GM18517 (cell line): ENCODE data around the gene CCDC92.
"Not testable (repeated sequence)": the region's sequence is repeated elsewhere in the genome, so short reads cannot be mapped to it uniquely, and the experiment has no call there.

ENCODE experiments used
- ATAC-seq: cut with Tn5 transposase; IDR thresholded peaks from one replicate; pipeline ENCODE4 v1.9.1; 2021; ENCODE audit warnings: mild to moderate bottlenecking, moderate library complexity; ENCODE audit not compliant: unreplicated experiment

CCDC92 gene

GRCh38 chr12:123911672-123912409 is 60.8 kb downstream of the CCDC92 start:
- not testable (repeated sequence) for ATAC-seq

DNA sequence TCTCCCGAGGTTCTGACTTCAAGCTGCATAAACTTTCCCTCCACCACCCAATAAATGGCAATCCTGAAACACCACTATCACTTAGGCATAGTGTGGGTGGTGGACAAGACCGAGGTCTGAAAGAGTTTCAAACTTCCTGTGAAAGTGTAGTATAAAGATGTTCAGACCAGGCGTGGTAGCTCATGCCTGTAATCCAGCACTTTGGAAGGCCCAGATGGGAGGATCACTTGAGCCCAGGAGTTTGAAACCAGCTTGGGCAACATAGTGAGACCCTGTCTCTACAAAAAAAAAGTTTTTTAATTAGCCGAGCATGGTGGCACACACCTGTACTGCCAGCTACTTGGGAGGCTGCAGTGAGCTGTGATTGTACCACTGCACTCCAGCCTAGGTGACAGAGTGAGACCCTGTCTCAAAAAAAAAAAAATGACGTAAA is 61.9 kb downstream of the CCDC92 start:
- ATAC-seq = no peak

DNA sequence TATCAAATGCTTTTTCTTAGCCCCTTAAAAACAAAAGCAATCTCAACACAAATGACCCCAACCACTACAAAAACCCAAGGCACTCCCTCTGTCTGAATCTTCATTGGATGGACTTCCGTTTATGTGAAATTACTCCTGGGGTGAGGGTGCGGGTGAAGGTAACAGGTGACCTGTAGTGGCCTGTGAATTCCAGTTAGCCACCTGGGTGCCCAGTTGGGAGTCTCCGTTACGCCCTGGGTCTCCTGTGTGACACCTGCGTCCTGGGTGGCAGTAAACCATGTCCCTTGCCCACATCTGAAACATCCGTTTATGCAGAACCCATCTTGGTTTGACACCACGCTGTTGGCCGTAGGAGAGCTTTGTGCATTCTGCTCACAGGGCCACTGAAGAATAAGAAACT is 62.6 kb downstream of the CCDC92 start:
- no peak for ATAC-seq

GRCh38 chr12:123908884-123909725 is 63.5 kb downstream of the CCDC92 start:
- no peak for ATAC-seq

DNA sequence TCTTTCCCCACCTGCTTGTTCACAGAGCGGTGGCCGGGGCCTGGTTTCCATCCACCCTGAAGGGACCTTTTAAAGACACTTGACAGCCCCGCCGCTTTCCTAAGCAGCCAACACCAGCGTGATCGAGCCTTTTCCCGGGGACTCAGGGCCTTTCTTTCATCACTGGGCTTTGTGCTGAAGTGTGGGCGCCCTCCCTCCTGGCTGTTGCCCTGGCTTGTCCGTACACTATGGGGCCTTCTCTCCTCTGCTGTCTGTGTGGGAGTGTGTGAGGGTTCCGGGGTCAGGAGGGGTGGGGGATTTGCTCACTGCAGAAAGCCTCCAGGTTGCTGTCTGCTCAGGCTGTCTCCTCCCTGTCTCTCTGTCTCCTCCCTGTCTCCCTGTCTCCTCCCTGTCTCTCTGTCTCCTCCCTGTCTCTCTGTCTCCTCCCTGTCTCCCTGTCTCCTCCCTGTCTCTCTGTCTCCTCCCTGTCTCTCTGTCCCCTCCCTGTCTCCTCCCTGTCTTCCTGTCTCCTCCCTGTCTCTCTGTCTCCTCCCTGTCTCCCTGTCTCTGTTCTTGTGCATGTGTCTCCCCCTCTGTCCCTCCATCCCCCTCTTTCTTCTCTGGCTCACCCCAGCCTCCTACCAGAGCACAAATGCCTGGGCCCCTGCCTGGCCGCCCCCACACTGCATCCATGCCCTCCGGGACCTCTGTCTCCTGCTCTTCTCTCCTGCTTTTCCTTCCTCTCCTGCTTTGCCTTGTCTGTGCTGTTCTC is 64.7 kb downstream of the CCDC92 start:
- no peak for ATAC-seq

DNA sequence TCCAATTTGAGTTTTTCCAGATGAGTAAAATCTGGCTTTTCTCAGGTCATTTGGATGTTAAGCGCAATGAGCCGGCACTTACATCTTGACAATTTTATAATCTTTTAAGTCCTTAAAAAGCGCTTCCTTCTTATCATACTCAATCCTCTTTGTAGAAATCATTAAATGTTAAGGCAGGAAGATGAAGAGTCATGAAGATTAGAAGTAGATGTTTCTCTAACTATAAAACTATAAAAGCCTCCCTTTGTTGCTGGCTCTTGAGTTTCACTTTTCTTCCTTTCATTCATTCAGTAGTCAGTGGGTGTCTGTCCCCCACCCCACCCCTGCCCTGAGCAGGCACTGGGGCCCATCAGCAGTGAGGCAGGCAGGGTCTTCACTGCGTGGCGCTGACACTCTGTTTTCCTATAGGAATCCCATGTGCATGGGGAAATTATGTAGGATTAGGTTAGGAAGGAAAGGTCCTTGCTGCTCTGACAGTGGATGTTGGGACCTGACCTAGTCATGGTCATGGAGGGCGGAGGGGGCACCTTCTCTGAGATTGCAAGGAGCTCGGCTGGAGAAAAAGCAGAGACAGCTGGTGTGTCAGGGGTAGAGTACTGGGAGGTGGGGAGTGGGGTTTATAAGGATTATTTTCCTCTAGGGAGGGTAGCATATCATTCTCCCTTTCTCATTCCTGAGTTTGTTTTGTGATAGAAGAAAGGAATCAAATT is 65.8 kb downstream of the CCDC92 start:
- ATAC-seq = no peak

DNA sequence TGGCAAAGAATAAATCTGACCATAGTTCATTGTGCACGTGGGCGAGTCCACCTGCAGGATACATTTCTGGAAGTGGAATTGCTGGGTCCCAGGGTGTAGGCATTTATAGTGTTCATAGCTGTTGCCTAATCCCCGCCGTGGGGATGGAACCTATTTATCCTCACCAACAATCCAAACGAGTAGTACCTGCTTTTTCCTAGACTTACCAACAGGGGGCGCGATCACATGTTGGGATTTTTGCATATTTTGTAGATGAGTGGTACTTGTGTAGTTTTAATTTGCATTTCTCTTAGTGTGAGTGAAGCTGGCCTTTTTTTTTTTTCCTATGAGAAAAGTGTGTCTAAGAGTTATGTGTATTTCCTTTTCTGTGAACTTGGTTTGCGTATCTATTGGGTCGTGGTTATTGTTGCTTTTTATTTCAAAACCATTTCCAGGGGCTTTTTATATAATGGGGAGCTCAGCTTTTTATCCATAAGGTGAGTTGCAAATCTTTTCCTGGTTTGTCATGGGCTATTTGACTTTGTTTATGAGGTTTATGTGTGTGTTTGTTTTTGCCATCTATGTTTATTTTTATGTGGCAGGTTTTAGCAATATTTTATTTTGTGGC is 67.2 kb downstream of the CCDC92 start:
- no peak for ATAC-seq

DNA sequence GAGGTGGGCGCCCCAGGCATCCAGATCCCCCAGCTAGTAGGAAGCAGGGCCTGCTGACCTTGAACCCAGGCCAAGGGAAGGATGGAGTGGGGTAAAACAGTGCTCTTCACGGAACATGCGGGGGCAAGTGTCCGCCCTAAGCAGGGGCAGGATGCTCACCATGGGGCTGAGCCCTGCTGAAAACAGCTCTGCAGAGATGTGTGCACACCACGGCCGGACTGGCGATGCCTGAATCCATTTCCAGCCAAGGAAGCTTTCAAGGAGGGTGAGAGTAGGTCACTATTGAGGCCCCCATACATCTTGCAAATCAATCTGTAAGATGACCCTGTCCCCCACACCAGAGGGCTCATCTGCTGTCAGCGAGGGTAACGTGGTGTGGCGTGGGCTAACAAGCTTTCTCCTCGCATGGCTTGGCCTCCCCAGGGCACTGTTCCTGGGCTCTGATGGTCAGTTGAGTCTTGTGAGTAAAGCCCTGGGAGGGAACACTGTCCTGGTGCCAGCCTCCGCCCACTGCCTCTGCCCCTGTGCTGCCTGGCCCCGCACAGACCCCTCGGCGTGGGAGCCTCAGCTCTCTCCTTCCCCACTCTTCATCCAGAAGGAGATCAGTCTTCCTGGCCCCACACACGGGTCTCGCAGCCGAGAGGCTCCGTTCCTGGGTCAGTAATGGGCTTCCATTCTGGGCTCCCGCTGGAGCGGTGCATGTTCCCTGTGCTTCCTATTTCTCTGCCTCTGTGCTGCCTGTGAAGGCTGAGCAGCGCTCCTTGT is 69.1 kb downstream of the CCDC92 start:
- ATAC-seq = no peak

- ATAC-seq = no peak
These were observed 69.8 kb downstream of the CCDC92 start for GRCh38 chr12:123902821-123903220.

DNA sequence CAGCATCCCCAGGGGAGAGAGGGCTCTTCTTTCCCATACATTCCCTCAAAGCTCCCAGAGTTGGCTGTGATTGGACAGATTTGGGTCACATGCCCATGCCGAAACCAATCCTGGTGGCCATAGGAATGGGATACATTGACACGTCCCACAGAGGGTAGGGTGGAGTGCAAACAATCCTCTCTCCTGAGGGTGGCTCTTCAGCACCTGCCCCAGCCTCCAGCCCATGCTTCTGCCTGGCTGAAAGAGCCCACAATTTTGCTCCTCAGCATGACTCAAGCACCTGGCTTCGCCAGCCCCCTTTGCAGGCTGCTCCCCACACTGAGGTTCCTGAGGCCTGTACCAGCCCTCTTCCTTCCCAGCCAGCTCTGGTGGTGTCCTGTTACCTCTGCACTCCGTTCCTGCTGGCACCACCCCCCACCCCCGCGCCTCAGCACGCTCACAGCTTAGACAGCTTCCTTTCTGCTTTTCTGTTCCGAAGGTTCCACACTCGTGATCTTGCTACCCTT is 71.7 kb downstream of the CCDC92 start:
- ATAC-seq = no peak

GRCh38 chr12:123899368-123899767 is 73.3 kb downstream of the CCDC92 start:
- no peak for ATAC-seq

DNA sequence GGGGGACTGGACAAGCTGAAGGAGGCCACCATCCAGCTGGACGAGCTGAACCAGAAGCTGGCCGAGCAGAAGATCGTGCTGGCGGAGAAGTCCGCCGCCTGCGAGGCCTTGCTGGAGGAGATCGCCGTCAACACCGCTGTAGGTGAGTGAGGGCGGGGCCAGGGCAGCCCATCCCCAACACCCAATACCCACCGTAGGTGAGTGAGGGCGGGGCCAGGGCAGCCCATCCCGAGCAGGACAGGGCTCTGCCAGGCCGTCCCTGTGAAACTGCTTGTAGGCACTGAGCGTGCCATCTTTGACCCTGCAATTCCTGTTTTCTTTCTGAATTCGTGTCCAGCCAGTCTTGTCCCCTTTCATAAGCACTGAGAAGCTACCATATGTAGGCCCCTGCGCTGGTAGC is 74.0 kb downstream of the CCDC92 start:
- ATAC-seq = no peak

DNA sequence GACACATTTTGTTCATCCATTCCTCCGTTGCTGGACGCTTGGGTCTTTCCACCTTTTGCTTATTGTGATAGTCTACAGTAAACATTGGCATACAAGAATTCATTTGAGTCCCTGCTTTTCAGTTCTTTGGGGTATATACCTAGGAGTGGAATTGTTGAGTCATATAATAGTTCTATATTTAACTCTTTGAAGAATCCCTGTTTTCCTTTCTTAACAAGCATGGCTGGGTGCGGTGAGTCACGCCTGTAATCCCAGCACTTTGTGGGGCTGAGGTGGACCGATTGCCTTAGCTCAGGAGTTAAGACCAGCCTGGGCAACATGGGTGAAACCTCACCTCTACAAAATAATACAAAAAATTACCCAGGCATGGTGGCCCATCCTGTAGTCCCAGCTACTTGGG is 75.4 kb downstream of the CCDC92 start:
- no peak for ATAC-seq

DNA sequence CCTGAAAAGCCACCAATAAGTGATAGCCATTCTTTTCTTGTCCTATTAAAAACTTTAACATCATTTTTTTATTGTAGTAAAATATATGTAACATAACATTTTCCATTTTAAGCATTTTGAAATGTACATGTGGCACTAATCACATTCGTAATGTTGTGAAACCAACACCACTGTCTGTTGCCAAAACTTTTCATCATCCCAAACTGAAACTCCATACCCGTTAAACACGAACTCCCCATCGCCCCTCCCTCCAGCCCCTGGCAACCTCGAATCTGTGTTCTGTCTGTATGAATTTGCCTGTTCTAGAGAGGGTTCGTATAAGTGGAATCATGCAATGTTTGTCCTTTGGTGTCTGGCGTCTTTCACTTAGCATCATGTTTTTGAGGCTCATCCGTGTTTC is 75.9 kb downstream of the CCDC92 start:
- no peak for ATAC-seq

DNA sequence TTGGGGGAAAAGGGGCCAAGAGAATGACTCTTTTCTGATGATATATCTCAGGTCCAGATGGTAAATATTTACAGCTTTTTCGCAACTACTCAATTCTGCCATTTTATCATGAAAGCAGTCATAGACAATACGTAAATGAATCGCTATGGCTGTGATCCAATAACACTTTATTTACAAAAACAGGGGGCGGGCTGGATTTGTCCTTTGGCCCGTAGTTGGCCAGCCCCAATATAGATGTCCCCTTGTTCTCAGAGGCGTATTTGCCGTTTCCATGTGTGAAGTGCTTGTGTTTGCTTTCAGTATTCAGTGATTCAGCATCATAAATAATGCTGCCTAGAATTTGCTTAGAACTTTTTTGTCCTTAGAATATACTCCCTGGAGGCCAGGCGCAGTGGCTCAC is 77.2 kb downstream of the CCDC92 start:
- no peak for ATAC-seq

GRCh38 chr12:123894823-123895345 is 77.7 kb downstream of the CCDC92 start:
- ATAC-seq = no peak

- ATAC-seq = no peak
These were observed 79.4 kb downstream of the CCDC92 start for GRCh38 chr12:123893276-123893675.

DNA sequence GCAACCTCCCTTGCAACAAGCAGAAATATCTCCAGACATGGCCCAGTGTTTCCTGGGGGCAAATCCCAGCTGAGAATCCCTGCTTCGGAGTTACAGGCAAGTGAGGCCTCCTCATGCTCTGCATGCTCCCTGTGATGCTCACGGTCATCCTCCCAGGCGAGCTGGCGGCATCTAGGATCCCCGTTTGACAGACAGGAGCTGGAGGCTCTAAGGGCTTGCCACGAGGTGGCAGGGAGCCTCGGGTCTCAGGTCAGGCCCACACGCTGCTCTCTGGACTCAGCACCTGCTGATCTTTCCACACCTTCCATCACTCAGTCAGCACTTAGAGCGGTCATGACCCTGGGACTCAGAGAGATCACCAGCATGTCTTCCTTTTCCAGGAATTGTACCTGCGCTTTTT is 79.8 kb downstream of the CCDC92 start:
- no peak for ATAC-seq

DNA sequence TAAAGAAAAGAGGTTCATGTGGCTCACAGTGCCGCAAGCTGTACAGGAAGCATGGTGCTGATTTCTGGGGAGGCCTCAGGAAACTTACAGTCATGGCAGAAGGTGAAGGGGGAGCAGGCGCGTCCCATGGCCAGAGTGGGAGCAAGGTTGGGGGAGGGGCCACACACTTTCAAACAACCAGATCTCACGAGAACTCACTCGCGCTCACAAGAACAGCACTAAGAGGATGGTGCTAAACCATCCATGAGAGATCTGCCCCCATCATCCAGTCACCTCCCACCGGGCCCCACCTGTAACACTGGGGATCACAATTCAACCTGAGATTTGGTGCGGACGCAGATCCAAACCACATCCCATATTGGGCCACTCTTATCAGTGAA is 80.5 kb downstream of the CCDC92 start:
- ATAC-seq = no peak
